ENCODE measurements around the gene SMTNL1.

DNA sequence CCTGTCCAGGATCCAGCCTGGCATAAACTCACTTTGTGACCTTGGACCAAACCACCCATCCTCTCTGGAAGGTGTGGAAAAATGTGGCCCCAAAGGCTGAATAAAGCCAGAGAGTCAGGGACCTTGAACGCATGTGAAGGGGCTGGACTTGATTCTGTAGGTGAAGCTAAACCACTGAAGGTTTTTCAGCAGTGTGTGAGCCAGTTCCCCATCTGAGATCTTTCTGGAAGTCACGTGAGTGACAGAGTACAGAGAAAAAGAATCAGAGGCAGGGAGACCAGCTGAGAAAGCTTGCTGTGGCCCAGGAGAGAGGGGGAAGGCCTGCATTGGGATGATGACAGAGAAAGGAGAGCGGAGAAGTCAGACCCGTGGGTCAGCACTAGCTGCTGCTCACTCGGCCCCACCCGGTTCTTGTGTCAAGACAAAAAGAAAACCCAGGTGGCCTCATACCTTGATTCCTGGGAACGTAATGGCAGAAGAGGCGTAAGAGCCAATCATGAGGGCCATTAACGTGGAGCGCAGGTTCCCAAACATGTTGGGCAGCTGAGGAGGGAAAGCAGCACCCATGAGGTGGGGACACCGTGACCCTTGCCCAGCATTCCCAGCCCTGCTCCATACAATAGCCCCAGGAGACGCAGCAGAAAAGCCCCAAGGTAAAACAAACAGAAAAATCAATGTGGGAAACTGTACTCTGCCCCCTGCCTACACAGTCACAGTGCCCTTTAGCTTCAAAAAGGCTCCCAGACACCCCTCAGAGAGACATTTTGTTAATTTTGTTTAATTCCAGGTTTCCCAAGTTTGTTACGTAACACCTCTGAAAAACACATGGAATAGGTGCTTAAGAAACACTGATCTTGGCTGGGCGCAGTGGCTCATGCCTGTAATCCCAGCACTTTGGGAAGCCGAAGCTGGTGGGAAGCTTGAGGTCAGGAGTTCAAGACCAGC lies 39.8 kb upstream of the SMTNL1 start:
- TF ChIP-seq CTCF (IDR thresholded peaks at IDR 0.05 in 2 of 3, conservative IDR thresholded peaks at IDR 0.05 in 1 of 3; ENCODE audit: insufficient read depth in 2 of 3, low read depth in 1 of 3, low read length in 3 of 3) (no peak), NBN (IDR thresholded peaks at IDR 0.05; ENCODE audit: low read depth) (no peak), E2F8 (IDR thresholded peaks at IDR 0.05; ENCODE audit: low read depth, partially characterized antibody) (no peak), KLF10 (CRISPR knock-in tag; IDR thresholded peaks at IDR 0.05) (no peak), ELF1 (tag; IDR thresholded peaks at IDR 0.05) (no peak), SNRNP70 (optimal IDR thresholded peaks at IDR 0.05; ENCODE audit: low read depth, low read length) (no peak), NKRF (IDR thresholded peaks at IDR 0.05; ENCODE audit: borderline replicate concordance) (no peak)
- TF ChIP-seq, protein P1, sequence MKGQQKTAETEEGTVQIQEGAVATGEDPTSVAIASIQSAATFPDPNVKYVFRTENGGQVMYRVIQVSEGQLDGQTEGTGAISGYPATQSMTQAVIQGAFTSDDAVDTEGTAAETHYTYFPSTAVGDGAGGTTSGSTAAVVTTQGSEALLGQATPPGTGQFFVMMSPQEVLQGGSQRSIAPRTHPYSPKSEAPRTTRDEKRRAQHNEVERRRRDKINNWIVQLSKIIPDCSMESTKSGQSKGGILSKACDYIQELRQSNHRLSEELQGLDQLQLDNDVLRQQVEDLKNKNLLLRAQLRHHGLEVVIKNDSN (CRISPR knock-in tag; IDR thresholded peaks at IDR 0.05): no peak

Data from K562 (cell line).